ENCODE data around the gene PLSCR1.

PLSCR1 gene

DNA sequence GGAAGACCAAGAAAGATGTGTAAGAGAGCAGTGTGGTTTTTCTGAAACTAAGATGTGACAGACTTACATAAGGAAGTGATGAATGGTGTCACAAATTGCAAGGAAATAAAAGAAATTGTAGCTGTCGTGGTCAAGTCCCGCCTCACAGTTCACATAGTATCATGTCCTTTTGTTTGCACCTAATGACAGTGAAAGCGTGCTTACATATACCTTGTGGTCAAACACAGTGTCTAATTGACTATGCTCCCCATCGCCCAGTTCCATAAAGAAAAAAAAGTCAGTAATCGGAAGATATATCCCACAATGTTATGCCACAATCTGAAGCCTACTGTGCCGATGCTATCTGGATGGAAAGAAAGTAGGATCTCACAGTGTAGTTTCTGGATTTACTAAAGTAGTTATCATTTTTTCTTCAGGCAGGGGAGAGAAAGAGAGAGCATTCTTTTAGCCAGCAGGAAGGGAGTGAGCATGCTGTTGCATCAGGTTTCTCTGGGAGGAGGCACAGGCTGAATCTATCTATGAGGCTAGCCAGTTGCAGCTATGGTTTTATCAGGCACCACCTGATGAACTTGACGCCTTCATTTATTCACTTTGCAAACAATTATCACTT lies 9.8 kb upstream of the PLSCR1 start:
- FAIRE-seq, result no peak
- TF ChIP-seq, protein P1, sequence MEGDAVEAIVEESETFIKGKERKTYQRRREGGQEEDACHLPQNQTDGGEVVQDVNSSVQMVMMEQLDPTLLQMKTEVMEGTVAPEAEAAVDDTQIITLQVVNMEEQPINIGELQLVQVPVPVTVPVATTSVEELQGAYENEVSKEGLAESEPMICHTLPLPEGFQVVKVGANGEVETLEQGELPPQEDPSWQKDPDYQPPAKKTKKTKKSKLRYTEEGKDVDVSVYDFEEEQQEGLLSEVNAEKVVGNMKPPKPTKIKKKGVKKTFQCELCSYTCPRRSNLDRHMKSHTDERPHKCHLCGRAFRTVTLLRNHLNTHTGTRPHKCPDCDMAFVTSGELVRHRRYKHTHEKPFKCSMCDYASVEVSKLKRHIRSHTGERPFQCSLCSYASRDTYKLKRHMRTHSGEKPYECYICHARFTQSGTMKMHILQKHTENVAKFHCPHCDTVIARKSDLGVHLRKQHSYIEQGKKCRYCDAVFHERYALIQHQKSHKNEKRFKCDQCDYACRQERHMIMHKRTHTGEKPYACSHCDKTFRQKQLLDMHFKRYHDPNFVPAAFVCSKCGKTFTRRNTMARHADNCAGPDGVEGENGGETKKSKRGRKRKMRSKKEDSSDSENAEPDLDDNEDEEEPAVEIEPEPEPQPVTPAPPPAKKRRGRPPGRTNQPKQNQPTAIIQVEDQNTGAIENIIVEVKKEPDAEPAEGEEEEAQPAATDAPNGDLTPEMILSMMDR (IDR thresholded peaks at IDR 0.05; ENCODE audit: insufficient read depth, missing control alignments), result no peak
- no peak for DNase-seq (ENCODE audit: insufficient read length, low spot score)

DNA sequence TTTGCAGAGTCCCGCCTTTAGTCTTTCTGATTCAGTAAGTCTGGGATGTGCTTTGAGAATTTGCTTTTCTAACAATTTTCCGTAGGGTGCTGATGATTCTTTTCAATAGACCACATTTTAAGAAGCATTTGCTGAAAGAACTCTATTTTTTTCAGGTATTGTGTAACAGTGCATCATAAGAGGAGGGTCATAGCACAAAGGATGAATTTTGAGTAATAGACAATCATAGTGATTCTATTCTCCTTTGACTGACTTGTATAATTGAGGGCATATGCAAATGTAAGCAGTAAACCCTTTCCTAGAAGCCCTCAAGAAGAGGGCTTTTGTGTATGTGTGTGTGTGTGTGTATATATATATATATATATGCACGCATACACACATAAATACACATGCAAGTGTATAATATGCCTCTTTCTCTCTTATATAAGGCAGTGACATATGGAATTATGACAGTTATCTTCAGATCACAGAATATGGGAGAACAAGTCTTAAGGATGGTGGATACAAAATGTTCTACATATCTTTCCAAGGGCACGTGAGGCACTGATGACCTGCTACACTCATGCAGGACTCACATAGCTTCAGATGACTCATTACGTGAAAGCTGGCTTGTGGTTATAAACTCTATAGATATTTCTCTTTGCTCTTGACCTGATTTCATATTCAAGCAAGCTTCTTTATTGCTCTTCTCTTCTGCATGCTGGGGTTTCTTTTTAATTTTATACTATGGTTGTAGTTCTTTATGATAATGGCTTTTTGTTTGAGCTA lies 6.5 kb upstream of the PLSCR1 start:
- FAIRE-seq, result no peak
- no peak for DNase-seq (ENCODE audit: insufficient read length, low spot score)
- TF ChIP-seq, protein P1 (IDR thresholded peaks at IDR 0.05; ENCODE audit: insufficient read depth, missing control alignments), result no peak

DNA sequence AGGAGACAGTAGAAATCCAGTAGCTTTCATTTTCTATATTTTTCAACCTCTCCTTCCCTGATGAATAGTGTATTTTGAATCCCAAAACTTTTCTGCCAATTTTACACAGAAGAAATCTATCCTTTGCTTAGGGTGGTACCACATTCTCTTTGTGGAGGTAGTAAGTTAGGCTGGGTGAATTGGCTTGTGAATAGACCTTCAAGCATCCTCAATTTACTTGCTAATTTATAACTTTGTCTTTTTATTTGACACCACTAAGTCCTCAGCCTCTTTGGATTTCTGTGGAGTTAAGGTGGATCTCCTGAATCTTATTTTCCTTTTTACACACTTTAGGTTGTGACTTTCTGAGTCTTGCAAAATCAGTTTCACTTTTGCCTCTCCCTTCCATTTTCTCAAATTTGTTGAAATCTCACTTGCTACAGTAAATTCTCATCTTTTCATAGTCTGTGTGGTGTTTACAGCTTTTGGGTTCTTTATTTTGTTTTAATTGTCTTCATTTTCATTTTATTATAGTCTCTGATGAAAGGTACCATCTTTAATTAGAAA lies 5.7 kb upstream of the PLSCR1 start:
- no peak for FAIRE-seq
- DNase-seq (ENCODE audit: insufficient read length, low spot score), result no peak

DNA sequence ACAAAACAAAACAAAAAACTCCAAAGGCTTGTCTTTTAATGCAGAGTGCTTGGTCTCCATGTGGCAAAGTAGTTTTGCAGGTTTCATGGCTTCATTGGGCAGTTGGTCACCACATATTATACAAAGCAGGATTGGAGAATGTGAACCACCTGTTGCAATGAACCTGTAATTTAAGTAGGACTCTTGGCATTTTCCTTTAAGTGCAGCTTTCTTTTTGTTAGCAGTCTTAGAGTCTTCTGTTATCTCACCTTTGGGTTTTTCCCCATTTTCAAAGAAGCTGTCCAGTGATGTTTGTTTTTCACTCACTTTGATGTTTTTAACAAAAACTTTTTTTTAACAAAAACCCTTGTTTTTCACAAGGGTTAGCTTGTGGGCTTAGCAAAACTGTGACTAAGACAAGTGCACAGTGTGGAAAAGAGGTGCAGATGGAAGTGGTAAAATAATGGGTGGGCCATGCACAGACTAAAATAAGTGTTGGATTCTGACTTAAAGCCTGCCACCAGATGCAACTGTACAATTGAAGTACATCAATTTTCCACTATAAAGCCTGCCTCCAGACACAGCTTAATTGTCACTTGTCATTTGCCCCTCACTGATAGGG lies 2.9 kb upstream of the PLSCR1 start:
- FAIRE-seq, result no peak
- DNase-seq (ENCODE audit: insufficient read length, low spot score), result no peak
- TF ChIP-seq, protein P1 (IDR thresholded peaks at IDR 0.05; ENCODE audit: insufficient read depth, missing control alignments), result no peak

More for the DNA sequence above, 5.7 kb upstream of the PLSCR1 start:
- TF ChIP-seq, protein P1 (IDR thresholded peaks at IDR 0.05; ENCODE audit: insufficient read depth, missing control alignments), result no peak

DNA sequence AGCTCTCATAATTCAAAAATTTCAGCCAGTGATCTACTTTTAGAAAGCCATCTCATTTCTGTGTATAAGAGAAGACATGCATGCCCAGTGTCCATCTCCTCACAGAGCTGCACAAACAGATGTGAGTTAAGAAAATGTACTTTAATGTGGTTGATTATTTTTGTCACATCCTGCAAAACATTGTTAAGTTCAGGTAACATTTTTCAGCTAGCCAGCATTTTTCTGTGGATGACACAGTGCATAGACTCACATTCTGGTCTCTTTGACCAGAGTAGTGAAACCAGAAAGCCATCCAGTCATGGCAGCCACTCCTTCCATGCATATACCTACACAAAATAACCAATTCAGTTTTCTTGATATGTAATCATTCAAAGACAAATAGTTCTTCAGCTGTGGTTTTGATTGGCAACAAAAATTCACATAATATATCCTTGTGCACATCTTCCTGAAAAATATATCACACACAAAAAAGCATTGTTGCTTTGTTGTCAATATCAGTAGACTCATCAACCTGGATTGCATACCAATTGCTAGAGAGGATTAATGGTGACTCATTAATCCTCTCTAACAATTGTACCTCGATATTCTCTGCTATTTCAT lies 2.1 kb upstream of the PLSCR1 start:
- DNase-seq (ENCODE audit: insufficient read length, low spot score) (no peak), FAIRE-seq (no peak)
- TF ChIP-seq, protein P1 (IDR thresholded peaks at IDR 0.05; ENCODE audit: insufficient read depth, missing control alignments), result no peak

DNA sequence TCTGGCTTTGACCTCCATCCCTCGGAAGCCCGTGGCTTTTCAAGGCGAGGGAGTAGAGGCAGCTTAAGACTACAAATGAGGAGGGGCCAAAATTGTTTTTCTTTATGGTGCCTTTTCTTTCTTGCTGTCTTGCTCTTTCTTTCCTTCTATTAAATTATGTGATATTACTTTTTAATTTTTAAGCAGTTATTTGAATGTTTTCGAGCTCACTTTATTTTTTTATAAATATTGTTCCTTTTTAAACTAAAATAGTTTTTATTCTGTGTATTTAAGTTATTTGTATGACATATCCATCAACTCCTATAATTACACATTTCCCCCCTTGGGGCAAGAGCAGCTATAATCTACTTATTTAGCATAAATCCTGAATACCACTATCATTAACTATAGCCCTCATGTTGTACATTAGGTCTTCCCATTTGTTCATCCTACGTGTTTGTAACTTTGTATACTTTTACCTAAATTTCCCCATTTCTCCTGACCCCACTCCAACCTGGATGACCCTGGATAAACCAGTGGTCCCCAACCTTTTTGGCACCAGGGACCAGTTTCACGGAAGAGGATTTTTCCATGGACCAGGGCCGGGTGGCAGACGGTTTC lies 622 bp upstream of the PLSCR1 start:
- FAIRE-seq (no peak), DNase-seq (ENCODE audit: insufficient read length, low spot score) (no peak)
- TF ChIP-seq, protein P1 (IDR thresholded peaks at IDR 0.05; ENCODE audit: insufficient read depth, missing control alignments), result no peak

Data from D721Med (cell line).